Stimulated activated CD8-positive, alpha-beta memory T cell treated with anti-CD3 and anti-CD28 coated beads, Interleukin-15, amount 100 ng/mL, for 24 hours (primary cell): ENCODE results near the gene KRT79.
"Not testable (repeated sequence)": the region's sequence is repeated elsewhere in the genome, so short reads cannot be mapped to it uniquely, and the experiment has no call there.

Experiments used
- DNase-seq: peaks from one replicate; pipeline ENCODE4 v3.0.0-alpha.2; 2020; ENCODE audit warnings: low read depth

The KRT79 gene

DNA sequence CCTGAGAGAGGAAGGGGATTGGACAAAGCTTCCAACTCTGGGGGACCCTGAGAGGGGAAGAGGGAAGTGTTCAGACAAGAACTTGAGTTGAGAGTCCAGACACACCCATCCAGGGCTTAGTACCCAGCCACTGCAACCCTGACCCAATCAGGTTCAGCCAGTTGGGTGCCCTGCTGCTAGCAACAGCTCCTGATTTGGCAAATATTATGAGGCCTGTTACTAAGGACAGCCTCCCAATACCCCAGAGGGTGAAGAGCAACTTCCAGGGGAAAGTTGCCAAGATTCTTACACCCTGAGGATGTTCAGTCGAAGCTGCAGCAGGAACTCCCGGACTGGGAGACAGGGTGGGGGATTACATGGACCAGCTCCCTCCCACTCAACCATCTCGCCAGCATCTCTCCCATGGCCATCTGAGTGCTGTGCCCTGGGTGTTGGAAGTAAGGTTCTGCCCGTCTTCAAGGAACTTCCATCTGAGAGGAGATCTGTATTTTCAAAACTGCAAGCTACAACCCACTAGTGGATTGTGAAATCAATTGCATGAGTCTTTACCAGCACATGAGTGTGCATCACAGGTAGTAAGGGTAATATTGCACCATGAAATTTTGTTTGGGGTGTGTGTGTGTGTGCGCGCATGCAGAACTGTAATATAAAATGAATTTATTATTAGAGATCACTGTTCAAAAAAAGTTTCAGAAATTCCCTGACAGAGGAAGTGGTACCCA lies 26.2 kb upstream of the KRT79 start:
- no peak for DNase-seq

DNA sequence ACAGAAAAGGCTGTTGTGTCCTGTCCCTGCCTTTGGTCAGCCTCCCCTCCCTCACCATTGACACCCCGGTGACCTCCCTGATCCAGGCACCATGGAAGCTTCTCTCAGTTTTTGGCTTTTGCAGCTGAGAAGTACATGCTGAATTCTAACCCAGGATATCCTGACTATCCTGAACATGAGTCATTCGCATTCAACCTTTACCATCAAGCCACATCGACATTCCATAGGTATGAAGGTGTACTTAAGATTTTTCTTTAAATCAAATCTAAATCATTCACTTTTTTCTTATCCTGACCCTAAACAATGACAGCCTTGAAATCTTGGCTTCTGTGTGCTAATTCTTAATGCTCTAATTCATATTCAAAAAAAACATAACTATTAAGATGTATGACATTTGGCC lies 23.4 kb upstream of the KRT79 start:
- DNase-seq: no peak

DNA sequence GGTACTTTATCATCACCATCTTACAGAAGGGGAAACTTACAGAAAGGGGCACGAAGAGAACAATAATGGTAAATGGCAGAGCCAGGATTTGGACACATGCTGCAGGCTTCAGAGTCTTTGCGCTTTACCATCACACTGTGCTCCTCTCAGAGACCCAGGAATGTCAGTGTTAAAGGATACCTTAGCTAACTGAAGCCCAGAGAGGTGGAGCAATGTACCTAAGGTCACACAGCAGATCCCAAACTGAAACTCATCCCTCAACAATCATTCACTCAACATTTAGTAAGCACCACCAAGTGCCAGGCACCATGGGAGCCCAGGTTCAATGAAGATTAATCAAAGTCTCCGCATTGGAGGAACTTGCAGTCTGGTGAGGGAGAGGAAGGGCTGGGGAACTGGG lies 22.7 kb upstream of the KRT79 start:
- DNase-seq: no peak

DNA sequence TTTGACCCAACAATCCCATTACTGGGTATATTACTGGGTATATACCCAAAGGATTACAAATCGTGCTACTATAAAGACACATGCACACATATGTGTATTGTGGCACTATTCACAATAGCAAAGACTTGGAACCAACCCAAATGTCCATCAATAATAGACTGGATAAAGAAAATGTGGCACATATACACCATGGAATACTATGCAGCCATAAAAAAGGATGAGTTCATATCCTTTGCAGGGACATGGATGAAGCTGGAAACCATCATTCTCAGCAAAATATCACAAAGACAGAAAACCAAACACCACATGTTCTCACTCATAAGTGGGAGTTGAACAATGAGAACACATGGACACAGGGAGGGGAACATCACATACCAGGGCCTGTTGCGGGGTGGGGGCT lies 22.0 kb upstream of the KRT79 start:
- DNase-seq: not testable (repeated sequence)

DNA sequence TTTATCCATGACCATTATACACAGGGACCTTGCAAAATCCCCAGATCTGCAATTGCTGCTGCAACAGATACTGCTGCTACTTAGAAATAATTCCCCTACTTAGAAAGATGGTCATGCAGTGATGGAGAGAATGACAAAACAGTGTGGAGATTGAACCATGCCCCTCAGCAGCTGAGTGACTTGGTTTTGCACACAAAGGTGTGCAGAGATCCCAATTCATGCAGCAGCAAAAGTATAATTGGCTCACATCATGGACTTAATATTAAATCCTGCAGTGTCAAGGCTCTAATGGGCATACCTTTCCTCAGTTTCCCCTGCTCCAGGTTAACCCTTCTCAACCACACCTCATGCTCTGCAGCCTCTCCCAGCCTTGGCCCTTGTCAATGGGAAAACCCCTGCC lies 17.7 kb upstream of the KRT79 start:
- no peak for DNase-seq

GRCh38 chr12:52850681-52851080 lies 16.6 kb upstream of the KRT79 start:
- DNase-seq: no peak

- DNase-seq: no peak
These were observed 15.4 kb upstream of the KRT79 start for GRCh38 chr12:52849511-52849910.

DNA sequence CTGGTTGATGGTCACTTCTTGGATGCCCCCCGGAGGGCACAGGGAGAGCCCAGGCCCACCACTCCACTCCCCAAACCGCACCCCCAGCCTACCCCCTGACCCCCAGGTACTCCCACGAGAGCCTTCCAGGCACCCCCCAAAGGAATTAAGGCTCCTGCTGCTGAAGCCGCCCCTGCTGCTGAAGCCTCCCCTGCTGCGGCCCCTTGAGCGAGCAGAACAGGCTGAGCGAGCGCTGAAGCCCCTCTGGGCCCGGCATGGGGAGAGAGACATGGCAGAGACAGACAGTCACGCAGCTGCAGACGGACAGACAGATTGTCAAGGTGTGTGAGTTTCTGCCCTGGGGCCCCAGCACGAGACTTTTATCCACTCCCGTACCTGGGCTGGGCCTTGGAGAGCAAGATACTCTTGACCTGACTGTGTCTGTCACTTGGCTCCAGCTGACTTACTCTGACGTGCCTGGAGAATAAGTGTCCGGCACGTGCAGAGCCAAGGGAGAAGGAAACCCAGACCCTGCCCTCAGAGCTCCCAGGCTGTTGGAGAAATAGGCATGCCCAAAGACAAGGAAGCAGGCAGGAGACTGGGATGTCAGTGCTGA lies 14.6 kb upstream of the KRT79 start, which contains the start of gene KRT78:
KRT78 (minus strand) TSS at position 334 of the 595 bp plus-strand sequence; CDS start at position 270, 64 bp downstream.
- no peak for DNase-seq

DNA sequence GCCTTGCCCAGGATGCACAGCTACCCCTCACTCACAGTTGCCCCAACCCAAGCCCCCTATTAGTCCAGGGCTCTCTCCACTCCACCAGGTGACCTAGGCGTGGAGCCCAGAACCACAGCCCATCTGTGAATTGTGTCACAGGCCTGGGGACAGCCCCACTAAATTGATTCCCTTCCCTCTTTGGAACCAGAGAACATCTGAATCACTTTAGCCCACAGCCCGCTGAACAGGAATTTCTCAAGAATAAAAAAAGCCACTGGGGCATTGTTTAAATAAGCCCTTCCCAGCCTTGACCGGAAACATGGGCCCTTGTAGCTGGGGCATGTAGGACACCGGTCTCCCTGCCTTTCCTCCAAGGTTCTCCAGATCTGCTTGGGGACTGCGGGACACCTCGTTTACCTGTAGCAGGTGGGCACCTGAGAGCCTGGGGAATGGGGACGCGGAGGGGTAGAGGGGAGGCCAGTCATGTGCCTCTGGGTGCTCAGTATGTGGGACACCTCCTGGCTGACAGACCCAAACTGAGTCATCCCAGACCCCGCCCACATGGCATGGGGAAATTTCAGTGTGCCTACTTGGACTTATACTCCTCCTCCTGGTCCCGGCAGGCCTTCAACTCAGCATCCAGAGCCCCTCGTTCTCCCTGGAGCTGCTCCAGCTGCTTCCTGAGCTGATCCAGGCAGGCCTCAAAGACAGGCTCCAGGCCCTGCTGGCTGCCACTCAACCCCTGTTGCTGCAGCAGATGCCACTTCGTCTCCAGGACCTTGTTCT lies 13.4 kb upstream of the KRT79 start:
- no peak for DNase-seq

- DNase-seq: no peak
These were observed 12.4 kb upstream of the KRT79 start for GRCh38 chr12:52846356-52846970.

- DNase-seq: no peak
These were observed 11.8 kb upstream of the KRT79 start for GRCh38 chr12:52845946-52846345.

DNA sequence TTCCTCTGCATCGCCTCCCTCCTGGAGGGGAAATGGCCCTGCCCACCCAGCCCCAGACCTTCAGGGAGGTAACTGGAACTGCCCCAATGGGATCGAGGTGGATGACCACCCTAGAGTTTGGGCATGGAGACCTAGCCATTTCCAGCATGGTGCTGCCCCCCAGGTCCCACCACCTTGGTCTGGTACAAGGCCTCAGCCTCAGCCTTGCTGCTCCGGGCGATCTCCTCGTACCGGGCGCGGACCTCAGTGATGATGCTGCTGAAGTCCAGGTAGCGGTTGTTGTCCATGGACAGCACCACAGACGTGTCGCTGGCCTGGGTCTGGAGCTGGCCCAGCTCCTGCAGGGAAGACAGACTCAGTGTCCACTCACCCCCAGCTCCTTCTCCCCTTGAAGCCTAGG lies 10.3 kb upstream of the KRT79 start:
- DNase-seq: no peak

- no peak for DNase-seq
These were observed 5.5 kb upstream of the KRT79 start for GRCh38 chr12:52839436-52840105.

- no peak for DNase-seq
These were observed 4.7 kb upstream of the KRT79 start for GRCh38 chr12:52838609-52839435.

- DNase-seq: no peak
These were observed 3.9 kb upstream of the KRT79 start for GRCh38 chr12:52837781-52838608.

- DNase-seq: no peak
These were observed 3.3 kb upstream of the KRT79 start for GRCh38 chr12:52837413-52837741.

GRCh38 chr12:52836491-52837412 lies 2.6 kb upstream of the KRT79 start:
- DNase-seq: no peak

GRCh38 chr12:52836042-52836466 lies 1.9 kb upstream of the KRT79 start:
- DNase-seq: peak; percentile 16
